ENCODE data around the gene CLEC20A. TPM values are rescaled to one million over a fixed set of nuclear protein-coding genes. Genes with fewer than 3 reads are reported as not detected.

The CLEC20A gene
- polyA plus RNA-seq, 1 donor (not counting 4 experiments of a cell fraction or from before 2014, with no cell fraction given) = not detected

GRCh38 chr1:178487070-178487615, 9.6 kb downstream of the CLEC20A start:
- H3K79me2 ChIP-seq (ENCODE audit: control insufficient read depth, insufficient read depth, low read length) = no peaks in the 10 kb centered on the region
- no peaks in the 10 kb centered on the region for H3K9me3 ChIP-seq (ENCODE audit: control insufficient read depth, low read depth, low read length)
- H3K9ac ChIP-seq (ENCODE audit: control insufficient read depth, extremely low read depth, insufficient read depth, low read length) = no peak overlapping the region
- no peak overlapping the region for H3K4me3 ChIP-seq (ENCODE audit: control insufficient read depth in 2 of 3, extremely low read depth in 1 of 3, insufficient read depth in 2 of 3, low read depth in 1 of 3, low read length in 3 of 3)
- no peak overlapping the region for H3K4me2 ChIP-seq (ENCODE audit: control insufficient read depth, extremely low read depth, insufficient read depth, low read depth, low read length)
- FAIRE-seq = no peak
- no peak overlapping the region for H2AFZ ChIP-seq (ENCODE audit: control insufficient read depth, low read length)
- TF ChIP-seq, protein P1, sequence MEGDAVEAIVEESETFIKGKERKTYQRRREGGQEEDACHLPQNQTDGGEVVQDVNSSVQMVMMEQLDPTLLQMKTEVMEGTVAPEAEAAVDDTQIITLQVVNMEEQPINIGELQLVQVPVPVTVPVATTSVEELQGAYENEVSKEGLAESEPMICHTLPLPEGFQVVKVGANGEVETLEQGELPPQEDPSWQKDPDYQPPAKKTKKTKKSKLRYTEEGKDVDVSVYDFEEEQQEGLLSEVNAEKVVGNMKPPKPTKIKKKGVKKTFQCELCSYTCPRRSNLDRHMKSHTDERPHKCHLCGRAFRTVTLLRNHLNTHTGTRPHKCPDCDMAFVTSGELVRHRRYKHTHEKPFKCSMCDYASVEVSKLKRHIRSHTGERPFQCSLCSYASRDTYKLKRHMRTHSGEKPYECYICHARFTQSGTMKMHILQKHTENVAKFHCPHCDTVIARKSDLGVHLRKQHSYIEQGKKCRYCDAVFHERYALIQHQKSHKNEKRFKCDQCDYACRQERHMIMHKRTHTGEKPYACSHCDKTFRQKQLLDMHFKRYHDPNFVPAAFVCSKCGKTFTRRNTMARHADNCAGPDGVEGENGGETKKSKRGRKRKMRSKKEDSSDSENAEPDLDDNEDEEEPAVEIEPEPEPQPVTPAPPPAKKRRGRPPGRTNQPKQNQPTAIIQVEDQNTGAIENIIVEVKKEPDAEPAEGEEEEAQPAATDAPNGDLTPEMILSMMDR (optimal IDR thresholded peaks at IDR 0.05 in 1 of 3, IDR thresholded peaks at IDR 0.05 in 1 of 3, conservative IDR thresholded peaks at IDR 0.05 in 1 of 3; ENCODE audit: extremely low read depth in 1 of 3, insufficient read depth in 2 of 3, low read length in 3 of 3) = no peak
- TF ChIP-seq EZH2 (IDR thresholded peaks at IDR 0.05; ENCODE audit: low read length) = no peak
- H3K4me1 ChIP-seq (ENCODE audit: control insufficient read depth, extremely low read depth, insufficient read depth, low read length) = no peaks in the 10 kb centered on the region
- no peaks in the 10 kb centered on the region for H4K20me1 ChIP-seq (ENCODE audit: control insufficient read depth, extremely low read depth, insufficient read depth, low read length)
- H3K9me1 ChIP-seq (ENCODE audit: control insufficient read depth, extremely low read depth, insufficient read depth, low read length) = peaks cover 2% of the 10 kb centered on the region
- no peak for DNase-seq (ENCODE audit: low read depth, low spot score)
- dilution Hi-C loops (cut with MboI; ENCODE audit: extremely low pct_ligation_motif_present, low sequenced_read_pairs) = no loop called here
- no peaks in the 10 kb centered on the region for H3K36me3 ChIP-seq (ENCODE audit: control insufficient read depth in 2 of 2, extremely low read depth in 1 of 2, insufficient read depth in 2 of 2, low read length in 2 of 2)
- no peaks in the 10 kb centered on the region for H3K27me3 ChIP-seq (ENCODE audit: control insufficient read depth, extremely low read depth, insufficient read depth, low read length)
- H3K27ac ChIP-seq (ENCODE audit: control insufficient read depth, insufficient read depth, low read length) = no peak overlapping the region

GRCh38 chr1:178486100-178487069, 10.4 kb downstream of the CLEC20A start:
- Histone ChIP-seq H3K79me2 (ENCODE audit: control insufficient read depth, insufficient read depth, low read length) (no peaks in the 10 kb centered on the region), H3K9me3 (ENCODE audit: control insufficient read depth, low read depth, low read length) (no peaks in the 10 kb centered on the region), H3K27me3 (ENCODE audit: control insufficient read depth, extremely low read depth, insufficient read depth, low read length) (no peaks in the 10 kb centered on the region), H3K4me3 (ENCODE audit: control insufficient read depth in 2 of 3, extremely low read depth in 1 of 3, insufficient read depth in 2 of 3, low read depth in 1 of 3, low read length in 3 of 3) (no peak overlapping the region), H3K4me2 (ENCODE audit: control insufficient read depth, extremely low read depth, insufficient read depth, low read depth, low read length) (no peak overlapping the region), H4K20me1 (ENCODE audit: control insufficient read depth, extremely low read depth, insufficient read depth, low read length) (no peaks in the 10 kb centered on the region), H3K9me1 (ENCODE audit: control insufficient read depth, extremely low read depth, insufficient read depth, low read length) (peaks cover 2% of the 10 kb centered on the region), H3K36me3 (ENCODE audit: control insufficient read depth in 2 of 2, extremely low read depth in 1 of 2, insufficient read depth in 2 of 2, low read length in 2 of 2) (no peaks in the 10 kb centered on the region), H3K27ac (ENCODE audit: control insufficient read depth, insufficient read depth, low read length) (no peak overlapping the region), H3K9ac (ENCODE audit: control insufficient read depth, extremely low read depth, insufficient read depth, low read length) (no peak overlapping the region), H2AFZ (ENCODE audit: control insufficient read depth, low read length) (no peak overlapping the region), H3K4me1 (ENCODE audit: control insufficient read depth, extremely low read depth, insufficient read depth, low read length) (no peaks in the 10 kb centered on the region)
- DNase-seq (ENCODE audit: low read depth, low spot score) (no peak), FAIRE-seq (no peak)
- dilution Hi-C loops (cut with MboI; ENCODE audit: extremely low pct_ligation_motif_present, low sequenced_read_pairs) = no loop called here
- TF ChIP-seq EZH2 (IDR thresholded peaks at IDR 0.05; ENCODE audit: low read length) = no peak
- TF ChIP-seq, protein P1 (optimal IDR thresholded peaks at IDR 0.05 in 1 of 3, IDR thresholded peaks at IDR 0.05 in 1 of 3, conservative IDR thresholded peaks at IDR 0.05 in 1 of 3; ENCODE audit: extremely low read depth in 1 of 3, insufficient read depth in 2 of 3, low read length in 3 of 3) = no peak

Measured in keratinocyte (primary cell).